Thyroid gland (tissue), 4 donors: ENCODE measurements around the gene KRTAP10-7. TPM values are rescaled to one million over a fixed set of nuclear protein-coding genes. Genes with fewer than 3 reads are reported as not detected.

Source experiments
- DNase-seq, 2 donors: peaks; one replicate each; pipeline ENCODE4 v3.0.0-alpha.2; 2019
- H3K27ac ChIP-seq, 3 donors: fragments of 200-600 bp; sonication (generic); 1 replicate in 2 of 3; 2 replicates in 1 of 3; pipeline ENCODE4 v1.5.1; 2016 to 2019; ENCODE audit warnings: mild to moderate bottlenecking in 1 of 3, moderate library complexity in 1 of 3
- H3K27me3 ChIP-seq: fragments of 200-600 bp; sonication (generic); one replicate; pipeline ENCODE4 v1.5.1; 2019
- H3K36me3 ChIP-seq, 2 donors: fragments of 200-600 bp; sonication (generic); one replicate each; pipeline ENCODE4 v1.5.1; 2016 to 2019
- H3K4me1 ChIP-seq, 2 donors: fragments of 200-600 bp; sonication (generic); one replicate each; pipeline ENCODE4 v1.5.1; 2017 to 2019
- H3K4me3 ChIP-seq, 3 donors: fragments of 200-600 bp; sonication (generic); replicated peaks in 1 of 3; 1 replicate in 2 of 3; 2 replicates in 1 of 3; pipeline ENCODE4 v1.5.1; 2016; ENCODE audit warnings: mild to moderate bottlenecking in 1 of 3
- H3K9me3 ChIP-seq: fragments of 200-600 bp; sonication (generic); one replicate; pipeline ENCODE4 v1.5.1; 2017
- CTCF ChIP-seq, 6 experiments: fragments of 200-600 bp in 3 of 6; fragments of 450-650 bp in 3 of 6; sonication (generic) in 3 of 6; IDR thresholded peaks; one replicate each; pipeline ENCODE4 v1.5.1; 2016 to 2019; ENCODE audit warnings: antibody characterized with exemption in 6 of 6, mild to moderate bottlenecking in 2 of 6, inconsistent platforms in 1 of 6, moderate library complexity in 1 of 6
- POLR2A ChIP-seq, 2 donors: fragments of 450-650 bp; IDR thresholded peaks; one replicate each; pipeline ENCODE4 v1.6.1; 2017; ENCODE audit warnings: antibody characterized with exemption in 2 of 2, mild to moderate bottlenecking in 2 of 2, moderate library complexity in 1 of 2
- WGBS, 2 donors: methylation state at CpG; one replicate each; pipeline ENCODE4 v1.1.5; 2017; 5-methylcytosine and 5-hydroxymethylcytosine counted together
- intact Hi-C: fragments of 100-400 bp; cut with DNase I; formaldehyde crosslinking; loops from one replicate; pipeline ENCODE4 v1.15.1; 2023
- total RNA-seq, 4 donors: library from RNA; depleted of rRNA; stranded (reverse); fragments of >200 nt; gene quantifications; one replicate each; pipeline ENCODE4 v1.2.3, GENCODE V29; 2016

KRTAP10-7 gene
- total RNA-seq, 4 donors from 2014 or later = not detected

GRCh38 chr21:44593598-44594405 lies 6.6 kb upstream of the KRTAP10-7 start:
- Histone ChIP-seq H3K9me3 (no peaks in the 10 kb centered on the region), H3K4me1 (no peaks in the 10 kb centered on the region), H3K36me3 (no peaks in the 10 kb centered on the region), H3K4me3 (no peak overlapping the region), H3K27ac (no peak overlapping the region), H3K27me3 (no peaks in the 10 kb centered on the region)
- DNase-seq = no peak
- WGBS, 2 donors = 58 to 79% methylated on average over 9 to 14 of the region's 20 CpGs
- intact Hi-C loops = no loop called here
- TF ChIP-seq POLR2A (IDR thresholded peaks at IDR 0.05) (no peak), CTCF (IDR thresholded peaks at IDR 0.05) (no peak)

- H3K4me1 ChIP-seq = no peaks in the 10 kb centered on the region
- TF ChIP-seq CTCF (IDR thresholded peaks at IDR 0.05) (no peak), POLR2A (IDR thresholded peaks at IDR 0.05) (no peak)
- no peak overlapping the region for H3K27ac ChIP-seq
- H3K36me3 ChIP-seq = no peaks in the 10 kb centered on the region
- no peak for DNase-seq
- intact Hi-C loops = no loop called here
- no peaks in the 10 kb centered on the region for H3K27me3 ChIP-seq
- 83 to 87% methylated on average over 12 of the region's 12 CpGs for WGBS, 2 donors
- no peak overlapping the region for H3K4me3 ChIP-seq
- no peaks in the 10 kb centered on the region for H3K9me3 ChIP-seq
These were observed 5.9 kb upstream of the KRTAP10-7 start for GRCh38 chr21:44594406-44594916.

- WGBS, 2 donors = 82 to 84% methylated on average over 6 of the region's 6 CpGs
- intact Hi-C loops = no loop called here
- no peak for TF ChIP-seq CTCF (IDR thresholded peaks at IDR 0.05)
- no peak for TF ChIP-seq POLR2A (IDR thresholded peaks at IDR 0.05)
- no peaks in the 10 kb centered on the region for H3K9me3 ChIP-seq
- H3K4me3 ChIP-seq = no peak overlapping the region
- no peaks in the 10 kb centered on the region for H3K36me3 ChIP-seq
- DNase-seq = no peak
- no peaks in the 10 kb centered on the region for H3K4me1 ChIP-seq
- no peaks in the 10 kb centered on the region for H3K27me3 ChIP-seq
- H3K27ac ChIP-seq = no peak overlapping the region
These were observed 4.9 kb upstream of the KRTAP10-7 start for GRCh38 chr21:44595524-44595923.

- 68 to 80% methylated on average over 9 of the region's 9 CpGs for WGBS, 2 donors
- intact Hi-C loops = no loop called here
- no peak overlapping the region for H3K27ac ChIP-seq
- H3K4me3 ChIP-seq = no peak overlapping the region
- no peaks in the 10 kb centered on the region for H3K27me3 ChIP-seq
- TF ChIP-seq CTCF (IDR thresholded peaks at IDR 0.05) = no peak
- TF ChIP-seq POLR2A (IDR thresholded peaks at IDR 0.05) = no peak
- no peak for DNase-seq
- no peaks in the 10 kb centered on the region for H3K36me3 ChIP-seq
- no peaks in the 10 kb centered on the region for H3K9me3 ChIP-seq
- H3K4me1 ChIP-seq = no peaks in the 10 kb centered on the region
These were observed 4.2 kb upstream of the KRTAP10-7 start for GRCh38 chr21:44596068-44596725.

- WGBS, 2 donors = 85% methylated on average over 11 of the region's 11 CpGs
- intact Hi-C loops = no loop called here
- no peaks in the 10 kb centered on the region for H3K36me3 ChIP-seq
- H3K4me3 ChIP-seq = no peak overlapping the region
- no peaks in the 10 kb centered on the region for H3K27me3 ChIP-seq
- H3K27ac ChIP-seq = no peak overlapping the region
- no peak for DNase-seq
- H3K4me1 ChIP-seq = no peaks in the 10 kb centered on the region
- no peaks in the 10 kb centered on the region for H3K9me3 ChIP-seq
- TF ChIP-seq POLR2A (IDR thresholded peaks at IDR 0.05) (no peak), CTCF (IDR thresholded peaks at IDR 0.05) (no peak)
These were observed 2.3 kb upstream of the KRTAP10-7 start for GRCh38 chr21:44598061-44598460.
